CD14-positive monocyte (primary cell): ENCODE results near the gene BCR. TPM values are rescaled to one million over a fixed set of nuclear protein-coding genes. Genes with fewer than 3 reads are reported as not detected.
A peak's percentile ranks its signal among the peaks of the same experiment; 100 is the strongest.

Experiments
- DNase-seq, 3 donors: peaks; one replicate each; pipeline ENCODE4 v3.0.0-alpha.2; 2011 to 2022
- H2AFZ ChIP-seq: 2 replicates; pipeline ENCODE4 v1.6.0; 2012; ENCODE audit warnings: mild to moderate bottlenecking, low read depth, low read length, inconsistent platforms; ENCODE audit not compliant: insufficient read depth, poor library complexity, severe bottlenecking
- H3K27ac ChIP-seq, 2 donors: 1 replicate in 1 of 2; 2 replicates in 1 of 2; pipeline ENCODE4 v1.5.1; 2012 to 2013; ENCODE audit warnings: low read length in 2 of 2, control low read depth in 1 of 2, inconsistent platforms in 1 of 2, low read depth in 1 of 2, mild to moderate bottlenecking in 1 of 2
- H3K27me3 ChIP-seq, 2 donors: one replicate each; pipeline versions ENCODE4 v1.6.0 to v1.6.1; 2011 to 2013; ENCODE audit warnings: low read length in 2 of 2; ENCODE audit not compliant: control insufficient read depth in 2 of 2, insufficient read depth in 2 of 2
- H3K36me3 ChIP-seq, 2 donors: replicated peaks in 1 of 2; 1 replicate in 1 of 2; 2 replicates in 1 of 2; pipeline versions ENCODE4 v1.5.1 to v1.6.1; 2012 to 2013; ENCODE audit warnings: low read length in 2 of 2, control low read depth in 1 of 2, inconsistent platforms in 1 of 2, mild to moderate bottlenecking in 1 of 2; ENCODE audit not compliant: insufficient read depth in 2 of 2, control insufficient read depth in 1 of 2
- H3K4me1 ChIP-seq, 2 donors: 1 replicate in 1 of 2; 2 replicates in 1 of 2; pipeline versions ENCODE4 v1.5.1 to v1.6.1; 2012 to 2013; ENCODE audit warnings: low read length in 2 of 2, control low read depth in 1 of 2, inconsistent platforms in 1 of 2, mild to moderate bottlenecking in 1 of 2, moderate library complexity in 1 of 2; ENCODE audit not compliant: insufficient read depth in 2 of 2, control insufficient read depth in 1 of 2
- H3K4me2 ChIP-seq: replicated peaks from 2 replicates; pipeline ENCODE3; 2012; ENCODE audit warnings: low read length, moderate library complexity, mild to moderate bottlenecking; ENCODE audit not compliant: poor library complexity, severe bottlenecking; ENCODE audit errors: extremely low read depth
- H3K4me3 ChIP-seq, 3 experiments: fragments of 200-600 bp in 1 of 3; sonication (generic) in 1 of 3; replicated peaks in 1 of 3; 1 replicate in 2 of 3; 2 replicates in 1 of 3; pipeline ENCODE4 v1.5.1; 2011 to 2013; ENCODE audit warnings: low read length in 3 of 3, mild to moderate bottlenecking in 3 of 3, control low read depth in 2 of 3, low read depth in 2 of 3, inconsistent platforms in 1 of 3, moderate library complexity in 1 of 3
- H3K79me2 ChIP-seq: 2 replicates; pipeline ENCODE4 v1.6.0; 2012; ENCODE audit warnings: mild to moderate bottlenecking, control low read depth, inconsistent platforms, low read length, moderate library complexity; ENCODE audit not compliant: insufficient read depth
- H3K9ac ChIP-seq: 2 replicates; pipeline ENCODE4 v1.6.0; 2017; ENCODE audit warnings: low read length, mild to moderate bottlenecking; ENCODE audit not compliant: insufficient read depth, poor library complexity, severe bottlenecking
- H3K9me3 ChIP-seq, 2 donors: replicated peaks in 1 of 2; 1 replicate in 1 of 2; 2 replicates in 1 of 2; pipeline versions ENCODE4 v1.5.1 to v1.6.1; 2012 to 2013; ENCODE audit warnings: low read length in 2 of 2, control low read depth in 1 of 2; ENCODE audit not compliant: control insufficient read depth in 1 of 2, insufficient read depth in 1 of 2
- H4K20me1 ChIP-seq: 2 replicates; pipeline ENCODE4 v1.6.0; 2012; ENCODE audit warnings: mild to moderate bottlenecking, low read length, control low read depth, moderate library complexity; ENCODE audit not compliant: insufficient read depth
- H3K27ac Mint-ChIP-seq, 7 donors: one replicate each; pipeline ENCODE4 v1.8.0; 2020; ENCODE audit warnings: mild to moderate bottlenecking in 7 of 7, mixed read lengths in 7 of 7, moderate library complexity in 6 of 7, inconsistent platforms in 2 of 7
- H3K27me3 Mint-ChIP-seq, 3 donors: one replicate each; pipeline ENCODE4 v1.8.0; 2021 to 2022; ENCODE audit warnings: low read depth in 3 of 3, mild to moderate bottlenecking in 3 of 3, mixed read lengths in 3 of 3, moderate library complexity in 3 of 3, inconsistent platforms in 1 of 3
- H3K36me3 Mint-ChIP-seq, 2 donors: one replicate each; pipeline ENCODE4 v1.8.0; 2020; ENCODE audit warnings: mixed read lengths in 2 of 2, inconsistent platforms in 1 of 2, mild to moderate bottlenecking in 1 of 2
- H3K4me1 Mint-ChIP-seq: one replicate; pipeline ENCODE4 v1.8.0; 2020; ENCODE audit warnings: mild to moderate bottlenecking, mixed read lengths
- H3K4me3 Mint-ChIP-seq, 2 donors: one replicate each; pipeline ENCODE4 v1.8.0; 2020; ENCODE audit warnings: mild to moderate bottlenecking in 2 of 2, mixed read lengths in 2 of 2, moderate library complexity in 1 of 2
- H3K9me3 Mint-ChIP-seq, 7 donors: one replicate each; pipeline ENCODE4 v1.8.0; 2020 to 2022; ENCODE audit warnings: mixed read lengths in 7 of 7, mild to moderate bottlenecking in 6 of 7, moderate library complexity in 6 of 7, inconsistent platforms in 2 of 7
- WGBS: methylation state at CpG from one replicate; pipeline ENCODE4 v1.1.5; 2013; ENCODE audit warnings: missing lambda C conversion rate; ENCODE audit not compliant: insufficient coverage; 5-methylcytosine and 5-hydroxymethylcytosine counted together
- intact Hi-C, 2 donors: fragments of 100-400 bp; cut with micrococcal nuclease; formaldehyde crosslinking; loops; one replicate each; pipeline versions ENCODE4 v1.15.0 to v1.15.1; 2023
- polyA plus RNA-seq, 3 donors: library from polyadenylated mRNA; depleted of rRNA in 1 of 3; unstranded in 2 of 3; stranded (reverse) in 1 of 3; fragments of 300-500 nt in 2 of 3; fragments of >200 nt in 1 of 3; fragmentation: Illumina TruSeq in 2 of 3; gene quantifications; 1 replicate in 2 of 3; 2 replicates in 1 of 3; pipeline ENCODE4 v1.2.3, GENCODE V29; 2012 to 2021
- TF ChIP-seq, protein P1 (sequence below): fragments of 200-600 bp; IDR thresholded peaks from one replicate; pipeline ENCODE4 v1.8.0; 2022; ENCODE audit warnings: antibody characterized with exemption, mild to moderate bottlenecking

BCR gene
- polyA plus RNA-seq, 3 donors, result 0.97 to 20.9 (median 0.97) TPM

DNA sequence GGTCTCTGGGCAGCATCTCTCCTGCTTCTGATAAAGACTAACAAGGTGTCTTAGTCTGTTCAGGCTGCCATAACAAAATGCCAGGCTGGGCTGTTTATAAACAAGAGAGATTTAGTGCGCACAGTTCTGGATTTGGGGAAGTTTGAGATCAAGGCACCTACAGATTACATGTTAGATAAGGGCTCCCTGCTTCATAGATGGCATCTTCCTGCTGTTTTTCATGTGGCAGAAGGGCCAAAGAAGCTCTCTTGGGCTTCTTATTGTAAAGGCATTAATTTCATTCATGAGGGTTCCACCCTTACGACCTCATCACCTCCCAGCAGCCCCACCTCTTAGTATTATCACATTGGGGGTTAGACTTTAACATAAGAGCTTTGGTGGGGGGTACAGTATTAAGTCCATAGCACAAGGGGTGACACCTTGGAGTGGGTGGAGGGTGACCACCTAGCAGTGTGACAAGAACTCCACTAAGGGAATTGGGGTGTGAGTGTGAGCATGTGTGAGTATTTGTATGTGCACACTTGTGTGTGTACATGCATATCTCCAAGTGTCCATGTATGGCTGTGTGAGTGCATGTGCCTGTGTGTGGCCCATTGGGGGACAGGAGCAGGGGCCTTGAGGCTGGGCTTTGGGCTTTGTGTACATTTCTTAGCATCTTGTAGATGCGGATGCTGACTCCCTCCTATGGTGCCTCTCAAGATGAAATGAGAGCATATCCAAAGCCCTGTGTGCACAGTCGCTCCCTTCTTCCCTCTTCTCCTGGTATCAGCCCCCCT is 42.7 kb downstream of the BCR start:
- TF ChIP-seq, protein P1, sequence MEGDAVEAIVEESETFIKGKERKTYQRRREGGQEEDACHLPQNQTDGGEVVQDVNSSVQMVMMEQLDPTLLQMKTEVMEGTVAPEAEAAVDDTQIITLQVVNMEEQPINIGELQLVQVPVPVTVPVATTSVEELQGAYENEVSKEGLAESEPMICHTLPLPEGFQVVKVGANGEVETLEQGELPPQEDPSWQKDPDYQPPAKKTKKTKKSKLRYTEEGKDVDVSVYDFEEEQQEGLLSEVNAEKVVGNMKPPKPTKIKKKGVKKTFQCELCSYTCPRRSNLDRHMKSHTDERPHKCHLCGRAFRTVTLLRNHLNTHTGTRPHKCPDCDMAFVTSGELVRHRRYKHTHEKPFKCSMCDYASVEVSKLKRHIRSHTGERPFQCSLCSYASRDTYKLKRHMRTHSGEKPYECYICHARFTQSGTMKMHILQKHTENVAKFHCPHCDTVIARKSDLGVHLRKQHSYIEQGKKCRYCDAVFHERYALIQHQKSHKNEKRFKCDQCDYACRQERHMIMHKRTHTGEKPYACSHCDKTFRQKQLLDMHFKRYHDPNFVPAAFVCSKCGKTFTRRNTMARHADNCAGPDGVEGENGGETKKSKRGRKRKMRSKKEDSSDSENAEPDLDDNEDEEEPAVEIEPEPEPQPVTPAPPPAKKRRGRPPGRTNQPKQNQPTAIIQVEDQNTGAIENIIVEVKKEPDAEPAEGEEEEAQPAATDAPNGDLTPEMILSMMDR, result no peak
- H3K9me3 ChIP-seq, result no peaks in the 10 kb centered on the region
- peak overlapping the region in 1 of 3 experiments; percentile 40 for H3K4me3 ChIP-seq
- peaks cover 32% of the 10 kb centered on the region for H4K20me1 ChIP-seq
- peak overlapping the region; percentile 44 for H3K9ac ChIP-seq
- peak overlapping the region; percentile 3 for H2AFZ ChIP-seq
- H3K36me3 ChIP-seq, result no peaks in the 10 kb centered on the region
- peak overlapping the region; percentile 84 to 95 (median 94) for H3K27ac Mint-ChIP-seq
- no peak for DNase-seq
- peaks cover 0 to 2% (median 0%) of the 10 kb centered on the region in 7 donors for H3K9me3 Mint-ChIP-seq
- H3K79me2 ChIP-seq, result peaks cover 94% of the 10 kb centered on the region
- H3K4me2 ChIP-seq, result peak overlapping the region; percentile 56
- intact Hi-C loops, result no loop called here
- peaks cover 99 to 100% of the 10 kb centered on the region in 2 donors for H3K4me1 ChIP-seq
- peak overlapping the region; percentile 68 to 87 for H3K27ac ChIP-seq
- H3K4me3 Mint-ChIP-seq, result peak overlapping the region in 1 of 2 donors; percentile 61
- H3K36me3 Mint-ChIP-seq, result peaks cover under 1 to 2% of the 10 kb centered on the region in 2 donors
- no peaks in the 10 kb centered on the region for H3K27me3 ChIP-seq
- H3K4me1 Mint-ChIP-seq, result peaks cover 100% of the 10 kb centered on the region
- H3K27me3 Mint-ChIP-seq, result peaks cover 0 to 5% (median 2%) of the 10 kb centered on the region in 3 donors
- 83% methylated on average over 1 of the region's 4 CpGs for WGBS

DNA sequence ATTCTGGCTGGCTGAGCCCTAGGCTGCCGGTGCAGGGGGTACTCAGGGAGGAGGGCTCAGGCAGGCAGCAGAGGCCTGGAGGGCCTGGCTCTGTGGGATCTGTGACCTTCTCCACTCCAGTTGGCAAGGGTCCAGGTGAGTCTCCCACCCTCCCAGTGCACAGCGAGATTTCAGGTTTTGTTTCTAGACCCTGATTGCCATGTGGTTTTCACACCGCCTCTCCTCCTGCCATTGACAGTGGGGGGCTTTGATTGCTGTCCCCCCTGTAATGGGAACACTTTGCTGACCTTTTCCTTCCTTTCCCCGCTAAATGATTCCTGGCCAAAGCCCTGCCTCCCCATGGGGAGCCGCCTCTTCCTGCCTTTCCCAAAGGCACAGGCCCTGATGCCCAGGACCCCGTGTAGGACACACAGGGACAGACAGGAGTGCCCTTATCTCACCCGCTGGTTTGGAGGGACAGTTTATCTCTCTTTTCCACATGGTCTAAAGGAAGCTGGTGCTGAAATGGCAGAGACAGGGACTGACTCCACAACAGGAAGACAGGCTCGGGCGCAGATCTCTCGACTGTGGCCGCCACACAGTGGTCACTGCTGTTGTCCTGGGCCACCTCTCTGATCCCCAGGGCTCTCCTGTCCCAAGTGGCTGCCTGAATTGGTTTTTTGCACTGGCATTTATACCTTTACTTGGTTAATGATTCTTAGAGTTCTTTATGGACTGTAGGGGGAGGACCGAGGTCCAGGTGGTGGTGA is 43.4 kb downstream of the BCR start:
- no peak overlapping the region for H2AFZ ChIP-seq
- no peak overlapping the region for H3K4me3 Mint-ChIP-seq
- no peak for DNase-seq
- H3K9me3 ChIP-seq, result peaks cover 0 to 4% of the 10 kb centered on the region in 2 donors
- peaks cover 91 to 92% of the 10 kb centered on the region in 2 donors for H3K4me1 ChIP-seq
- peaks cover 94% of the 10 kb centered on the region for H3K79me2 ChIP-seq
- H3K9ac ChIP-seq, result peak overlapping the region; percentile 44
- H3K27ac Mint-ChIP-seq, result peak overlapping the region in 6 of 7 donors; percentile 75 to 95 (median 85)
- peaks cover 0 to 2% (median 0%) of the 10 kb centered on the region in 3 donors for H3K27me3 Mint-ChIP-seq
- TF ChIP-seq, protein P1, result no peak
- intact Hi-C loops, result no loop called here
- H4K20me1 ChIP-seq, result peaks cover 32% of the 10 kb centered on the region
- H3K36me3 ChIP-seq, result peaks cover 0 to 2% of the 10 kb centered on the region in 2 donors
- 48% methylated on average over 8 of the region's 12 CpGs for WGBS
- H3K4me3 ChIP-seq, result no peak overlapping the region
- H3K27ac ChIP-seq, result peak overlapping the region in 1 of 2 donors; percentile 87
- peak overlapping the region; percentile 56 for H3K4me2 ChIP-seq
- H3K9me3 Mint-ChIP-seq, result peaks cover 2 to 9% (median 6%) of the 10 kb centered on the region in 7 donors
- no peaks in the 10 kb centered on the region for H3K27me3 ChIP-seq
- H3K4me1 Mint-ChIP-seq, result peaks cover 95% of the 10 kb centered on the region
- peaks cover 5 to 6% of the 10 kb centered on the region in 2 donors for H3K36me3 Mint-ChIP-seq
